ENCODE data around the gene PAN2.
A peak's percentile ranks its signal among the peaks of the same experiment; 100 is the strongest.
"Not testable (repeated sequence)": the region's sequence is repeated elsewhere in the genome, so short reads cannot be mapped to it uniquely, and the experiment has no call there.

PAN2 gene

GRCh38 chr12:56272468-56272867 is 61.3 kb downstream of the PAN2 start:
- not testable (repeated sequence) for DNase-seq (ENCODE audit: low read depth in 2 of 2, low spot score in 1 of 2)

- DNase-seq (ENCODE audit: low read depth in 2 of 2, low spot score in 1 of 2), result no peak
These were observed 62.8 kb downstream of the PAN2 start for GRCh38 chr12:56271031-56271430.

GRCh38 chr12:56267443-56268071 is 66.2 kb downstream of the PAN2 start:
- DNase-seq (ENCODE audit: low read depth in 2 of 2, low spot score in 1 of 2), result no peak

GRCh38 chr12:56266693-56267442 is 66.9 kb downstream of the PAN2 start, which contains the start of gene COQ10A:
Gene COQ10A, plus strand, starts transcription at chr12:56266942. Its CDS starts 177 bp downstream, at chr12:56267119.
- DNase-seq (ENCODE audit: low read depth in 2 of 2, low spot score in 1 of 2), result peak; percentile 66 to 81

All from stimulated activated CD8-positive, alpha-beta memory T cell treated with anti-CD3 and anti-CD28 coated beads, Interleukin-4, amount 100 ng/mL, for 1 hour (primary cell).